ENCODE data around the gene LEFTY2. TPM values are rescaled to one million over a fixed set of nuclear protein-coding genes. Genes with fewer than 3 reads are reported as not detected.

LEFTY2 gene
- polyA plus RNA-seq, 1 of the 3 experiments (the other 2 are of a cell fraction) = not detected

DNA sequence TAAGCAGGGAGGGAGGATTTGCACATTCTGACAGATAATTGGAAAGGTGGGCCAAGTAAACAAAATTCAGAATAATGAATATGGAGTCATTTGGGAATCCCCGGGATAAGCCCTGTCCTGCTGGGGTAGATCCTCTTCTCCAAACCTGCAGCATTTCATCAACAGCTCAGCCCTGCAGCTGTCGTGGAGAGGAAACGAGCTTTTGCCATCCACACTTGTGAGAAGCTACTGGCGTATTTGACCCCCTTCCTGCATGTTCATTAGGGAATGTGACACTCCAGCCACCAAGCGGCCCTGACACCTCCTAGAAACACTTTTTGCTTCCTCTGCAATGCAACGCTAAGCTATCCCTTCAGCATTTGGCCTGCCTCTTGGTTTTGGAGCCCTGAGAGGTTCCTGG is 8.0 kb upstream of the LEFTY2 start (continued):
- TF ChIP-seq NRF1 (IDR thresholded peaks at IDR 0.05; ENCODE audit: low read depth, low read length) = no peak
- TF ChIP-seq, protein P1, sequence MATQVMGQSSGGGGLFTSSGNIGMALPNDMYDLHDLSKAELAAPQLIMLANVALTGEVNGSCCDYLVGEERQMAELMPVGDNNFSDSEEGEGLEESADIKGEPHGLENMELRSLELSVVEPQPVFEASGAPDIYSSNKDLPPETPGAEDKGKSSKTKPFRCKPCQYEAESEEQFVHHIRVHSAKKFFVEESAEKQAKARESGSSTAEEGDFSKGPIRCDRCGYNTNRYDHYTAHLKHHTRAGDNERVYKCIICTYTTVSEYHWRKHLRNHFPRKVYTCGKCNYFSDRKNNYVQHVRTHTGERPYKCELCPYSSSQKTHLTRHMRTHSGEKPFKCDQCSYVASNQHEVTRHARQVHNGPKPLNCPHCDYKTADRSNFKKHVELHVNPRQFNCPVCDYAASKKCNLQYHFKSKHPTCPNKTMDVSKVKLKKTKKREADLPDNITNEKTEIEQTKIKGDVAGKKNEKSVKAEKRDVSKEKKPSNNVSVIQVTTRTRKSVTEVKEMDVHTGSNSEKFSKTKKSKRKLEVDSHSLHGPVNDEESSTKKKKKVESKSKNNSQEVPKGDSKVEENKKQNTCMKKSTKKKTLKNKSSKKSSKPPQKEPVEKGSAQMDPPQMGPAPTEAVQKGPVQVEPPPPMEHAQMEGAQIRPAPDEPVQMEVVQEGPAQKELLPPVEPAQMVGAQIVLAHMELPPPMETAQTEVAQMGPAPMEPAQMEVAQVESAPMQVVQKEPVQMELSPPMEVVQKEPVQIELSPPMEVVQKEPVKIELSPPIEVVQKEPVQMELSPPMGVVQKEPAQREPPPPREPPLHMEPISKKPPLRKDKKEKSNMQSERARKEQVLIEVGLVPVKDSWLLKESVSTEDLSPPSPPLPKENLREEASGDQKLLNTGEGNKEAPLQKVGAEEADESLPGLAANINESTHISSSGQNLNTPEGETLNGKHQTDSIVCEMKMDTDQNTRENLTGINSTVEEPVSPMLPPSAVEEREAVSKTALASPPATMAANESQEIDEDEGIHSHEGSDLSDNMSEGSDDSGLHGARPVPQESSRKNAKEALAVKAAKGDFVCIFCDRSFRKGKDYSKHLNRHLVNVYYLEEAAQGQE (IDR thresholded peaks at IDR 0.05; ENCODE audit: low read depth, low read length) = no peak
- no peak for TF ChIP-seq POLR2AphosphoS5 (IDR thresholded peaks at IDR 0.05; ENCODE audit: low read depth, low read length)
- no peak for TF ChIP-seq EP300 (IDR thresholded peaks at IDR 0.05; ENCODE audit: borderline replicate concordance in 1 of 2, low read depth in 1 of 2, low read length in 1 of 2)

DNA sequence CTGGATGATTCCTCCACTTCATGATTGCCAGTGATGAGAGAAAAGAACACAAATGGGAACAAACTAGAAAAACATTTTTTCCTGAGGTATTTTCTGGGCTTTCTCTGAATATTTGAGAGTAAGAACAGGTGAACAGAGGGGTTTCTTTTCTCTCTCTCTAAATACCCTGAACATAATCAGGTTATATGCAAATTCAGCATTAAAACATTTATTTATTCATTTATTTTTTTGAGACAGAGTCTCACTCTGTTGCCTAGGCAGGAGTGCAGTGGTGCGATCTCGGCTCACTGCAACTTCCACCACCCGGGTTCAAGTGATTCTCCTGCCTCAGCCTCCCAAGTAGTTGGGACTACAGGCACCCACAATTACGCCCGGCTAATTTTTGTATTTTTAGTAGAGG is 5.8 kb upstream of the LEFTY2 start:
- Histone ChIP-seq H4K20me1 (ENCODE audit: insufficient read depth) (no peaks in the 10 kb centered on the region), H3K9me2 (no peaks in the 10 kb centered on the region), H3K36me3 (replicated peaks in 1 of 2; ENCODE audit: control insufficient read depth in 1 of 2, insufficient read depth in 2 of 2, low read length in 1 of 2) (no peaks in the 10 kb centered on the region), H3K27ac (ENCODE audit: low read depth in 2 of 2, low read length in 1 of 2) (no peak overlapping the region), H3K4me2 (no peak overlapping the region), H3K4me3 (ENCODE audit: low read depth in 2 of 2, low read length in 1 of 2) (no peak overlapping the region), H3K27me3 (ENCODE audit: insufficient read depth) (no peaks in the 10 kb centered on the region; the same call in 1 of the 2 replicates), H3F3A (replicated peaks; ENCODE audit: insufficient read depth) (no peaks in the 10 kb centered on the region), H3K9me3 (no peaks in the 10 kb centered on the region), H3K9ac (no peak overlapping the region), H2AFZ (ENCODE audit: low read depth) (no peak overlapping the region), H3K79me2 (ENCODE audit: insufficient read depth) (no peaks in the 10 kb centered on the region), H3K4me1 (ENCODE audit: control insufficient read depth in 1 of 2, insufficient read depth in 2 of 2, low read depth in 1 of 2, low read length in 1 of 2) (peaks cover 0 to 1% of the 10 kb centered on the region in 2 experiments; a peak in 1 of 4 replicates)
- POLR2A ChIA-PET = no interaction called here
- no peak for TF ChIP-seq RXRA (IDR thresholded peaks at IDR 0.05; ENCODE audit: borderline replicate concordance, low read depth)
- no peak for TF ChIP-seq TAF1 (IDR thresholded peaks at IDR 0.05; ENCODE audit: borderline replicate concordance, low read depth, low read length)
- TF ChIP-seq ELF1 (IDR thresholded peaks at IDR 0.05) = no peak
- TF ChIP-seq, protein P2, sequence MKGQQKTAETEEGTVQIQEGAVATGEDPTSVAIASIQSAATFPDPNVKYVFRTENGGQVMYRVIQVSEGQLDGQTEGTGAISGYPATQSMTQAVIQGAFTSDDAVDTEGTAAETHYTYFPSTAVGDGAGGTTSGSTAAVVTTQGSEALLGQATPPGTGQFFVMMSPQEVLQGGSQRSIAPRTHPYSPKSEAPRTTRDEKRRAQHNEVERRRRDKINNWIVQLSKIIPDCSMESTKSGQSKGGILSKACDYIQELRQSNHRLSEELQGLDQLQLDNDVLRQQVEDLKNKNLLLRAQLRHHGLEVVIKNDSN (IDR thresholded peaks at IDR 0.05; ENCODE audit: borderline replicate concordance, low read depth) = no peak
- TF ChIP-seq JUND (IDR thresholded peaks at IDR 0.05) = no peak
- TF ChIP-seq FOXJ3 (CRISPR knock-in tag; IDR thresholded peaks at IDR 0.05) = no peak
- no peak for TF ChIP-seq CHD2 (IDR thresholded peaks at IDR 0.05; ENCODE audit: low read length, partially characterized antibody)
- no peak for TF ChIP-seq RFX5 (IDR thresholded peaks at IDR 0.05; ENCODE audit: low read length)
- TF ChIP-seq, protein P3, sequence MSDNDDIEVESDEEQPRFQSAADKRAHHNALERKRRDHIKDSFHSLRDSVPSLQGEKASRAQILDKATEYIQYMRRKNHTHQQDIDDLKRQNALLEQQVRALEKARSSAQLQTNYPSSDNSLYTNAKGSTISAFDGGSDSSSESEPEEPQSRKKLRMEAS (IDR thresholded peaks at IDR 0.05; ENCODE audit: low read depth) = no peak
- no peak for TF ChIP-seq MEF2A (IDR thresholded peaks at IDR 0.05; ENCODE audit: borderline replicate concordance, low read depth)
- DNase-seq = no peak
- CTCF ChIA-PET = interaction anchor here (1.2 kb wide), 1 partner anchor 41 kb away, joined by 3 read pairs; no protein-coding TSS in a partner anchor
- WGBS (ENCODE audit: low lambda C conversion rate) = 92% methylated on average over 5 of the region's 5 CpGs

Data from SK-N-SH (cell line).